Left renal pelvis (tissue), 4 donors: ENCODE results near the gene DENND6A. TPM values are rescaled to one million over a fixed set of nuclear protein-coding genes. Genes with fewer than 3 reads are reported as not detected.
"Not testable (repeated sequence)": the region's sequence is repeated elsewhere in the genome, so short reads cannot be mapped to it uniquely, and the experiment has no call there.

Experiments used
- DNase-seq, 4 donors: peaks; one replicate each; pipeline ENCODE4 v3.0.0-alpha.2; 2013; ENCODE audit warnings: low read depth in 4 of 4, low spot score in 3 of 4
- polyA plus RNA-seq, 4 donors: library from polyadenylated mRNA; unstranded; fragments of 120-200 nt; gene quantifications; one replicate each; pipeline ENCODE4 v1.2.1, GENCODE V29; 2013; ENCODE audit not compliant: insufficient read length in 4 of 4

Gene DENND6A
- polyA plus RNA-seq, 4 donors: 27.2 to 31.2 (median 29.7) TPM

DNA sequence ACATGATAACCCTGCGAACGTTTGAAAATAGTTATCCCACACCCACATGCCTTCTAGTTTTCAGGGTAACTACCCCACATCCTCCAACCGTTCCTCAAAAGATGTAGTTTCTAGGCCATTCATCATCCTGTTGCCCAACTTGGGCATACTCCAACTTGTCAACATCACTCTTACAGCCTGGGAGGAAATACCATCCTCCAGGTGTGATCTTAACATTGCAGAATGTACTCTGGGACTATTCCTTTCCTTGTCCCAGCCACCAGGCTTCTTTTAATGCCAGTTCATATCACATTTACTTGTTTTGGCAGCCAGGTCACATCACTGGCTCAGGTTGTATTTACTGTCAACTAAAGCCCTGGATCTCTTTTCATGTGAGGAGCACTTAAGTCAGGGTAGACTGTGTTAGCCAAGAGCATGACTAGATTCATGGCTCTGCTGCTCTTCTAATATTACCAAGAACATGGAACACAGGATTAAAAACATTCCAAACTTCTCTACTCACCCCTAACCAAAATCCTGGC is 4.0 kb upstream of the DENND6A start:
- DNase-seq: no peak

- DNase-seq: no peak
Observed at GRCh38 chr3:57694146-57694545, 1.3 kb upstream of the DENND6A start.

DNA sequence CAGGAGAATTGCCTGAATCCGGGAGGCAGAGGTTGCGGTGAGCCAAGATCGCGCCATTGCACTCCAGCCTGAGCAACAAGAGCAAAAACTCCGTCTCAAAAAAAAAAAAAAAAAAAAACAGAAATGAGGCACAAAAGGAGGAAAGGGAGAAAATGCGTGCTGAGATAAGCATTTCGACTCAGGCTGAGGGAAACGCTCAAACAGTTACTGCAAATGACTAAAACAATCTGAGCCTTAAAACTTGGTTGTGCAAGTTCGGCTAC is 813 bp downstream of the DENND6A start:
- DNase-seq: not testable (repeated sequence)

- peak in 1 of 4 donors; percentile 12 for DNase-seq
Observed at GRCh38 chr3:57691411-57692132, 1.3 kb downstream of the DENND6A start.

GRCh38 chr3:57689367-57690053 is 3.4 kb downstream of the DENND6A start:
- no peak for DNase-seq

GRCh38 chr3:57688291-57688690 is 4.6 kb downstream of the DENND6A start:
- DNase-seq: no peak

GRCh38 chr3:57683286-57683685 is 9.6 kb downstream of the DENND6A start:
- no peak for DNase-seq

DNA sequence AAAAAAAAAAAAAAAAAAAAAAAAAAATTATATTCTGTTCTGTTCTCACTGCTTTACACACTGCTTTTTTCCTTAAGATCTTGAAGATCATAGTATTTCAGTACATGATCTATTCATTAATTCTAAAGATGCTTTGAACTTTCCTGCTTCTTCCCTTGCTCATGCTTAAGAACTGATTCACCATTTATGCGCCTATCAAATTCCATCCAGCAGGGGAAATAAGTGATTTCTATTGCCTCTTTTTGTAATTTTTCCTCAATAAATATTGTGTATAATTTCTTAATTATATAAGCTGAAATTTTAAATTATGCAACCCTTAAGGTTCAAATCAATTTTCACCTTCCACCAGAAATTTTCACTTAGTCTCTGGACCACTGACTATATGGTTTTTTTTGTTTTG is 10.6 kb downstream of the DENND6A start:
- no peak for DNase-seq

GRCh38 chr3:57681691-57682090 is 11.2 kb downstream of the DENND6A start:
- DNase-seq: no peak

DNA sequence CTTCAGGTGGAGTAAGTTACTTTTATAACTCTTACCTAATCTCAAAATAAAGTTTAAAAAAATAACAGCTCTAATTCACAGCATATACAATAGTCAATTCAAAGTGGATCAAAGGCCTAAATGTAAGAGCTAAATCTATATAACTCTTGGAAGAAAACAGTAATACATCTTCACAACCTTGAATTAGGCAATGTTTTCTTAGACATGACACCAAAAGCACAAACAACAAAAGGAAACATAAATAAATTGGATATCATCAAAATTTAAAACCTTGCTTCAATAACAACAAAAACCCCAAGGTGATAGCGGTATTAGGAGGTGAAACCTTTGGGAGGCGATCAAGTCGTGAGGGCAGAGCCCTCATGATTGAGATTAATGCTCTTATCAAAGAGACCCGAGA is 12.8 kb downstream of the DENND6A start:
- no peak for DNase-seq

GRCh38 chr3:57675530-57675929 is 17.3 kb downstream of the DENND6A start:
- no peak for DNase-seq

DNA sequence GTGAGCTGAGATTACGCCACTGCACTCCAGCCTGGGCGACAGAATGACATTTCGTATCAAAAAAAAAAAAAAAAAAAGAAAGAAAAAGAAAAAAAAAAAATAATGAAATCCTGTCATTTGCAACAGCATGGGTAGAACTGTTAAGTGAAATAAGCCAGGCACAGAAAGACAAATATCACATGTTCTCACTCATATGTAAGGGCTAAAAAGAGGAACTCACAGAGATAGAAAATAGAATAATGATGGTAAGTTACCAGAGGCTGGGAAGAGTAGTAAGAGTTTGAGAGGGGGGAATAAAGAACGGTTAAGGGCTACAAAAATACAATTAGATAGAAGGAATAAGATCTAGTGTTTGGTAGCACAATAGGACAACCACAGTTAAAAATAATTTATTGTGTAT is 19.7 kb downstream of the DENND6A start:
- DNase-seq: no peak

DNA sequence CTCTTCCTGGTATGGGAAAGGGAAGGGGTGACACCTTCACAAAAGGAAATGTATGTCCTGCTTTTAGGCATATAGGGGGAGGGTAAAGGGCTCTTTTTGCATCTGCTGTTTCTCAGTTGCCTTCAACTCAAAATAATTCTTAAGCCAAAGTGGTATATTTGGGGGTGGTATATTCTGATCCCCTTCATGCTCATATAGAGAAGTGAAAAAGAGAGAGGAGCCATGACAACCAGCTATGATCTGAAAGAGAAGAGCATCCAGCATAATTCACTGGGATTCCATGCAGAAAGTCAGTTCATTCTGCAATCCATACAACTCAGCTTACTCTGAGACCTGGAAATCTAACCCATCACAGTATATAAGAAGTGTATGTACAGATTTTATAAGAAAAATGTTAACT is 22.3 kb downstream of the DENND6A start:
- no peak for DNase-seq

DNA sequence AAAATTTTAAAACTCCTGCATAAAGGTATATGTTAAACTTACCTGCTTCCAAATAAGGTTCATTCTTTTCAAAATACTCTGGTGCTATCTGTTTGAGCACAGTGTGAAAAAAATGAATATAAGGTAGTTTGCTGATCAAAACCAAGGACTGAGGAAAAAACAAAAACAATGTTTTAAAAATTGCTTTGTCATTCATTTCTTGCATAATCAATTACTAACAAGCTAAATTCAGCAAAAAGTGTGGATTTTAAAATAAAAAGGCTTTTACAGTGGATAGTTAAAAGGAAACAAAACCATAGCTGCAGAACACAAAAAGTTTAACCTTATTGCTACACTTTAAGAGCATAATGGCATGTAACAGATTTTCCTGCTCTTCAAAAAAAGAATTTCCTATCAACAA is 31.5 kb downstream of the DENND6A start:
- no peak for DNase-seq

GRCh38 chr3:57659806-57660439 is 33.0 kb downstream of the DENND6A start:
- no peak for DNase-seq

DNA sequence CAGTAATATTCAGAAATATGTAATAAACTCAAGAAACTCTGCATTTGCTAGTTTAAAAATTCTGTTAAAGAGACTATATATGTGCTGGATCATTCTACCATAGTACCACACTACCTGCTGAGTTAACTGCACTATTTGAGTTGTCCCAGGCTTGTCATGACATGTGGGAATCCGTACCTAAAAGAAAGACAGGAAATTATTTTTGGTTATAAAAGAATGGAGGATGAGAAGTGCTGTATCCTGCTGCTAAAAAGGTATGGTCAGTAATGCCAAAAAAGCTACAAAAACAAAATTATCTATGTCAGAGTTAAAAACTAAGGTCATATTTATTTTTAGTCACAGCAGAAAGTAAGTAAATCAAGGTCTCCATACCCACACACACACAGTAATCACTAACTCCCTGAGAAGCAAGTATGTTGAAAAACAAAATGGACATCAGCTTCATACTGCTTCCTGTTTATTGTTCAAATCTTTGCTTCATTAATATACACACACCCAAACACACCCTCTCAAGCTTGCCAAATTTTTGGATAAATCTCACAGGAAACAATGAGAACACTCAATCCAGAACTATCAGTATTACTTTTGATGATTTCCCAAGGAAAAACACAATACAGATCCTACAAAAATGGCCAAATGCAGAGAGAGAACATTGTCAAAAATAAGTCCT is 33.7 kb downstream of the DENND6A start:
- DNase-seq: no peak

GRCh38 chr3:57658536-57658935 is 34.3 kb downstream of the DENND6A start:
- DNase-seq: no peak

- DNase-seq: no peak
Observed at GRCh38 chr3:57655727-57656126, 37.1 kb downstream of the DENND6A start.

DNA sequence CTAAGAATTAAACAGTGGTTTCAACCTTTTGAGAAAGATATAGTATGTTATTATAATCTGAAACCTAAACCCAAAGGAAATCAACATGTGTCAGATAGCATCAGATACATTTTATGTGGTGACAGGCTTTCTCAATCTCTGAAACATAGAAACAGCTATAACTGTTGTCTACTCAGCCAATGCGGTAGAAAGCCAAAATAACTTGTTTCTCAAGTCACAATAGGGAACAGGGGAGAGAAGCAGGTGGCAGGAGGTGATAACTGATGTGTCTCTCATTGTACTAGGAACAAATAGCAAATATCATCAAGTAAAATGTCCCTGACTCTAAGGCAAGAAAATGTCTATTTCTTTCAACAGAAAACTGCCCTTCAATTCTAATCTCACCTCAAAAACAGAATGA is 38.6 kb downstream of the DENND6A start:
- DNase-seq: no peak

GRCh38 chr3:57652203-57652602 is 40.7 kb downstream of the DENND6A start:
- DNase-seq: no peak

- DNase-seq: no peak
Observed at GRCh38 chr3:57647292-57647940, 45.5 kb downstream of the DENND6A start.
